Measurements from ENCODE around the gene ST8SIA2.
"Not testable (repeated sequence)": the region's sequence is repeated elsewhere in the genome, so short reads cannot be mapped to it uniquely, and the experiment has no call there.

Gene ST8SIA2

DNA sequence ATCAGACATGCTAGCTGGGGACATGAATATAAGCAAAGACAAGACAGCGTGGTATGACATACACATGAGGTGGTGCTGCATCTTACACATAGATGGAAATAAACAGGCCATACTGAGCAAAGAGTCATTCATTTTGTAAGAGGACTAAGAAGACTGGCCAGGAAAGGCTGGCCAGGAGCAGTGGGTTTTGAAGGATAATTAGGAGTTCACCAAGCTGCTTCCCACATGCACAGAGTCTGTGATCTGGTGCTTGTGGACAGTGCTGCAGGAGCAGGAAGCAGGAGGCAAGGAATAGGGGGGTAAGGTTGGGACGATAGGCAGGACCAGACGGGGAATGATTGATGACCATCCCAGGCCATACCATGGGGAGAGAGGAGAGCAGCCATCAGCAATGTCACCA lies 41.5 kb downstream of the ST8SIA2 start:
- no peak for DNase-seq (ENCODE audit: low read depth in 2 of 2)

DNA sequence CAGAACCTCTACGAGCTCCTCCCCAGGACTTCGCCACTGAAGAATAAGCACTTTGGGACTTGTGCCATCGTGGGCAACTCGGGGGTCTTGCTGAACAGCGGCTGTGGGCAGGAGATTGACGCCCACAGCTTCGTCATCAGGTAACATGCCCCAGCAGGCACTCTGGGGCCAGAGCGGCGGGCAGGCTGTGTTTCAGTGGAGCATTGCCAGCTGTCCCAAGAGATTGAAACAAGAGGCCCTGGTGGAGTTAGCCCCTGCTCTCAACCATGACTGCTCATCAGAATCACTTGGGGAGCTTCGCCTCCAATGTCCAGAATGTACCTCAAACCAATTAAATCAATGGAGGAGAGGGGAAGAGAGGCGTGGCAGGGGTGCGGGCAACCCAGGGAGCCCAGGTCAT lies 44.8 kb downstream of the ST8SIA2 start:
- DNase-seq (ENCODE audit: low read depth in 2 of 2): no peak

DNA sequence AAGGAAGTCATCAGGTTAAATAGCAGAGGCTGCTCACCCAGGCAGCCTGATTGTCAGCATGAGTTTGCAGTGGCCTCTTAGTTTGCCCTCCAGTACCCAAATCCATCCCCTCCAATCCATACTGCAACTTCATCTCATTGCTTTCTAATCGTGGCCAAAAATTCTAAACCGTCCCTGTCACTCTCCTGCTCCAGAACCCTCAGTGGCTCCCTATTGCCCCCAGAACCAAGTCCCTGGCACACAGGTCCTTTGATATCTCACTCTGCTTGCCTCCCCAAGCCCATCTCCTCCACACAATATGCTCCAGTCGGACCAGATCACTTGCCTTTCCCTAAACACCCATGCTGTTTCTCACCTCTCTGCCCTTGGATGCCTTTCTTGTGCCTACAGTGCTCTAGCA lies 49.7 kb downstream of the ST8SIA2 start:
- DNase-seq (ENCODE audit: low read depth in 2 of 2): no peak

DNA sequence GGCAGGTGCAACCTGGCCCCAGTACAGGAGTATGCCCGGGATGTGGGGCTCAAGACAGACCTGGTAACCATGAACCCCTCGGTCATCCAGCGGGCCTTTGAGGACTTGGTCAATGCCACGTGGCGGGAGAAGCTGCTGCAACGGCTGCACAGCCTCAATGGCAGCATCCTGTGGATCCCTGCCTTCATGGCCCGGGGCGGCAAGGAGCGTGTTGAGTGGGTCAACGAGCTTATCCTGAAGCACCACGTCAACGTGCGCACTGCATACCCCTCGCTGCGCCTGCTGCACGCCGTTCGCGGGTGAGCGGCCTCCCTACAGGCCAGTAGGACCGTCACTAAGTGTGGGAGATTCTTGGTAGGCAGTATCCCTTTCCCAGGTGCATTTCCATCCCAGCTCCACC lies 51.0 kb downstream of the ST8SIA2 start:
- no peak for DNase-seq (ENCODE audit: low read depth in 2 of 2)

DNA sequence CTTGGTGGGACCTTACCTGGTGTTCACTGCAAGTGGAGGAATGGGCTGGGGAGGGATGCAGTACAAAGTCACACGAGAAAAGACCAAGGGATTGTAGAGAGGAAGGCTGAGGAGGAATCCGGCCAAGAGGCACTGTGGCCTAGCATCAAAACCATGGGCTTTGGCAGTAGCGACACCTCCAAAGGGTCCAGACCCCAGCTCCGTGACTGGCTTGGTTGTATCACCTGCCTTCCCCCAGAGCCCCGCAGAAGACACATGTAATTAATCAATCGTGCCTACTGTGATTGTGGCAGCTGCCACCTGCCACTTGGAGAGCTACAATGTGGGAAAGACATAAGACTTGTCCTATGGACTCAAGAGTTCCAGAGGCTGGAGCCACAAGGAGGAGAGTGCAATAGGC lies 54.7 kb downstream of the ST8SIA2 start:
- no peak for DNase-seq (ENCODE audit: low read depth in 2 of 2)

DNA sequence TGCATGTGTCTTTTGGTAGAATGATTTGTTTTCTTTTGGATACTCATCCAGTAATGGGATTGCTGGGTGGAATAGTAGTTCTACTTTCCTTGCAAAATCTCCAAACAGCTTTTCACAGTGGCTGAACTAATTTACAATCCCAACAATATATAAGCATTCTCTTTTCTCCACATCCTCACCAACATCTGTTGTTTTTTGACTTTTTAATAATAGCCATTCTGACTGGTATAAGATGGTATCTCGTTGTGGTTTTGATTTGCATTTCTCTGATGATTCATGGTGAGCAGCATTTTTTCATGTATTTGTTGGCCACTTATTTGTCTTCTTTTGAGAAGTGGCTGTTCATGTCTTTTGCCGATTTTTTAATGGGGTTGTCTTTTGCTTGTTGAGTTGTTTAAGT lies 55.8 kb downstream of the ST8SIA2 start:
- peak; percentile 19 for DNase-seq (ENCODE audit: low read depth in 2 of 2)

GRCh38 chr15:92451225-92451825 lies 57.6 kb downstream of the ST8SIA2 start:
- peak; percentile 26 to 42 for DNase-seq (ENCODE audit: low read depth in 2 of 2)

GRCh38 chr15:92452143-92452542 lies 58.5 kb downstream of the ST8SIA2 start:
- no peak for DNase-seq (ENCODE audit: low read depth in 2 of 2)

- no peak for DNase-seq (ENCODE audit: low read depth in 2 of 2)
Measured at GRCh38 chr15:92453607-92454006, 59.9 kb downstream of the ST8SIA2 start.

DNA sequence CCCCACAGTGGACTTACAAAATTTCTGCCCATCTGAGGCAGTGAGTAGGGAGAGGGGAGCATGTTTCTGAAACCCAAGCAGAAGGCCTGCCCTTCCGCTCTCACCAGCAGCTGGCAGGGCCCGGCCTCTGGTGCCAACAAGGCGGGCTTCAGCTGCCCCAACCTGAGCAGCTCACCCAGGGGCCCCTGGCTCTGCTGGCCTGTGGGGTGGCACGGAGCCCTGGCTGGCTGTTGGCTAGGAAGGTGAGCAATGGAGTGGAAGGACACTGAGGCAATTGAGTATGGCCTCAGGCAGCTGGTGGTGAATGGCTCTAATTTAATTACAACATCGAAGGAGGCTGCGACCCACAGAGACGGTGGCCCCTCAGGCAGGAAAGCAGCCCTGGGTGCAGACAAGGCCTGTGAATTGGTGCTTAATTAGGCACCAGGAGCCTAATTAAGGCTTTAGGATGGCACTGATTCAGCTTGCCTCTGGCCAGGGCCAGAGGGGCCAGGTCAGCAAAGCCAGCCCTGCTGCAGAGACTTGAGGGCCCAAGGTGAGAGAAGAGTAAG lies 60.9 kb downstream of the ST8SIA2 start:
- no peak for DNase-seq (ENCODE audit: low read depth in 2 of 2)

- DNase-seq (ENCODE audit: low read depth in 2 of 2): no peak
Measured at GRCh38 chr15:92455271-92455670, 61.6 kb downstream of the ST8SIA2 start.

DNA sequence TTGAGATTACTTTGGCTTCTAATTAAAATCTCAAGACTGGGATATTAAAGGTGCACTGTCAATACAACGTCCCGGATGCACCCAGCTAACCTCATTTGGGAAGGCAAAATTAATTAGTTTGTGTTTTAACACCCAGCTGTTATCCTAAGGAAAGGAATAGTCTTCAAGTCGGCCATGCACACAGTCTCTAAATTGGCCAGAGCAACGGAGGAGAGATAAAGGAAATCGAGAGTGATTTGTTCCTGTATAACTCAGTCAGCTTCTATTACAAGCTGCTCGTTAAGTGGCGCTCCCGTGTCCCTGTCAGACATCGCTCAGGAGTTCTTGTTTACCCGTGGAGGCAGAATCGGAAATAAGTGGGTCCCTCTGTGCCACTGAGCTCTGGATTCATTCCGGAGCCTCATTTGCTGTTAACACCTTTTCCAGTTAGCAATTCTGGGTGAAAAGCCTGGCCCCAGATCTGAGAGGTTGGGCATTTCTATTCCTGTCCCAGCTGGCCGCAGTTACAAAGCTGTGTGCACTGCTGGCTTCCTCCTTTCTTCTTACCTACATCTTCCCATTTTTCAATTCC lies 63.9 kb downstream of the ST8SIA2 start:
- DNase-seq (ENCODE audit: low read depth in 2 of 2): no peak

GRCh38 chr15:92460023-92460422 lies 66.3 kb downstream of the ST8SIA2 start:
- no peak for DNase-seq (ENCODE audit: low read depth in 2 of 2)

- no peak for DNase-seq (ENCODE audit: low read depth in 2 of 2)
Measured at GRCh38 chr15:92462424-92463125, 68.9 kb downstream of the ST8SIA2 start.

DNA sequence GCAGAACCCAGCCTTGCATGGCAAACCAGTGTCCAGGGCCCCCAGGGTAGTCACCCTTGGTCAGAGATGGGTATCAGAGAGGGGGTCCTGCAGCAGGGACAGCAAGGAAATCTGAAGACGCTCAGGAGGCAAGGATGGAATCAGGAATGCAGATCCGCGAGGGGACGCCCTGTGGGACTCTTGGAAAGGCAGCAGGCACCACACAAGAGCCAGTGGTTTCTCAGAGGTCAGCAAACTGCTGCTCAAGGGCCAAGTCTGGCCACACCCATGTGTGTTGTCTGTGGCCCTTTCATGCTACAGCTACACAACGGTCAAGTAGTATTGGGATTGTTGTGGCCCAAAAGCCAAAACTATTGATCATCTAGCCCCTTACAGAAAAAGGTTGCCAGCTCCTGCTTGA lies 69.7 kb downstream of the ST8SIA2 start:
- DNase-seq (ENCODE audit: low read depth in 2 of 2): no peak

DNA sequence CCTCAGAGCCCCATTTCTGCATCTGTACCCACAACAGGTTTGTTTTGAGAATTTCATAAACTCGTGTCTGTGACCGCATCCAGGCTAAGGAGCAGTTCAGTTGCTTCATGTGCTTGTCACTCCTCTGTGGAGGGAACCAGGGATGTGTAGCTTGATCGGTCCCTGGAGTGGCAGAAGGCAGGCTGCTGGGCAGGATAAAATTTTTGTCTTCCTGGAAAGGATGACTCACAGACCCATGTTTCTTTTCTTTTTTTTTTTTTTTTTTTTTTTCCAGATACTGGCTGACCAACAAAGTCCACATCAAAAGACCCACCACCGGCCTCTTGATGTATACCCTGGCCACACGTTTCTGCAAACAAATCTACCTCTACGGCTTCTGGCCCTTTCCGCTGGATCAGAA lies 70.1 kb downstream of the ST8SIA2 start:
- no peak for DNase-seq (ENCODE audit: low read depth in 2 of 2)

DNA sequence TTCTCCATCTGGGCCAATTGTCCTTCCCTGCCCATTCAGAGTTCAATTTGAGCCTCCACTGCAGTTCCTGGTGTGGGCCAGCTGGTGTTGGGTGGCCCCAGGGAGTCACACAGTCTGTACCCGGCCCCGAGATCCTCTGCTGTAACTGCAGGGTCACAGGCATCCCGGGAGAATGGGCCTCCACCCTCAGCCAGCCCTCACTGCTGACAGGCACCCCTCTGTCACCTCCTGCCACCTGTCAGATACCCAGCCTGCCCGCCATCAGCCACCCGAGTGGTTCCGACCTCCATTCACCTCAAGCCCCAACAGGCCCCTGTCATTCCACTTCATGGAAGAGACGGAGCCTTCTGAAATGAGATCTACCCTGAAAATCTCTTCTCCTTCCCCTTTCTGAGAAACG lies 73.2 kb downstream of the ST8SIA2 start:
- no peak for DNase-seq (ENCODE audit: low read depth in 2 of 2)

GRCh38 chr15:92467245-92467644 lies 73.6 kb downstream of the ST8SIA2 start:
- DNase-seq (ENCODE audit: low read depth in 2 of 2): no peak

GRCh38 chr15:92468991-92469390 lies 75.3 kb downstream of the ST8SIA2 start:
- no peak for DNase-seq (ENCODE audit: low read depth in 2 of 2)

DNA sequence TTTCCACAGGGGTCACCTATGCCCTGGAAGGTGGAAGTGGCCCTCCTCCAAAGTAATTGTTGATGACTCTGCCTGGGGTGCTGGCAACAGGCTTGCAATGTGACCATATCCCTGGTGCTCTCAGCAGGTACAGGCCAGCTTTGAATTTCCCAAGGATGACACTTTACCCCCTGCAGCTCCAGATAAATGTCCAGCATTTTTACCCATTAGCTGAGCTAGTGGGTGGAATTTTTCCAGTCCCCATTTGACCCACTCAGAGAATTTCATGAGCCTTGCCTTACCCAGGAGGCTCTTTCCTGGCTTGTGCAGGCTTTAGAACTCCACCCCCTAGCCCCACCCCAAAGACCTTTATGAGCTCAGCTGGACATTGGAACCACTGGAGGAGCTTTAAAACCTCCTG lies 77.6 kb downstream of the ST8SIA2 start:
- no peak for DNase-seq (ENCODE audit: low read depth in 2 of 2)

DNA sequence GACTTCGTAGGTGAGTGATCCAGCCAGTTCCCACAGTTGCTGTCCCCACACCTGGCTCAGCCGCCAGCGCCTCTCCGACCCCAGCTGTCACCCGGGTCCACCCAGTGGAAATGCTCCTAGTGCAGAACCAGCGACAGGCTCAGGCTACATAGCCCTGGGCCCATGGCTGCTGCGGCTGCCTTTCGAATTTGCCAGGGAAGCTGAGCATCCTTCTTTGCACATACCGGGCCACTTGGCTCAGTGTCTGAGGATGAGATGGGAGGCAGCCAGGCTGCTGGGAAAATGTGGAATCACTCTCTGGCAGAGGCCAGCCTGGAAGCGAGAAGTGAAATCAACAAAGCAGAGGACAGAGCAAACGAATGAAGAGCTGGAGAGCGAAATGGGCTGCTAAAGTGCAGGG lies 80.1 kb downstream of the ST8SIA2 start:
- DNase-seq (ENCODE audit: low read depth in 2 of 2): no peak

GRCh38 chr15:92479730-92480129 lies 86.0 kb downstream of the ST8SIA2 start:
- not testable (repeated sequence) for DNase-seq (ENCODE audit: low read depth in 2 of 2)

GRCh38 chr15:92480361-92480760 lies 86.7 kb downstream of the ST8SIA2 start:
- DNase-seq (ENCODE audit: low read depth in 2 of 2): no peak
